ENCODE results near the gene IGF2R.
"Not testable (repeated sequence)": the region's sequence is repeated elsewhere in the genome, so short reads cannot be mapped to it uniquely, and the experiment has no call there.

IGF2R gene

DNA sequence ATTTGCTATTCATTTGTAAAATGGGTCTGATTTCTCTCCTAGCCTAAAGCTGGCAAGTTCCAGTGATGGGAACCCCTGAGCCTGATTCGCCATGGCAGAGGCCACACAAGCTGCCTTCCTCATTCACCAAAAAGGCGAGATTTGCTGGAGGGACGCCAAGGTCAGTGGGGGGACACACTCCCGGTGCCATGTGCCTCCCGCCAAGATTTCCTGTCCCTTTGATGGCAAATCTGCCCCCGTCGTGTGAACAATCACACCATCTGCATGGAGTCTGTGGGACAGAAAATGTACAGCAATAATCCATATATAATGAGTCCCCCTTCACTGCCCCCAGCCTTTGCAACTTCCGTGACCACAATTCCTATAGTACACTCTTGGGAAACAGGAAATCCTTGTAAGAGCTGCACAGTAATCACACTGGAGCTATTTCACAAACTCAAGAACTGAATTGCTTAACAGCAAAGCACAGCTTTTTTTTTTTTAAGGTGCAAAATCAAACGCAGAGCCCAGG is 15.7 kb upstream of the IGF2R start:
- DNase-seq (ENCODE audit: low read depth in 2 of 2): no peak

DNA sequence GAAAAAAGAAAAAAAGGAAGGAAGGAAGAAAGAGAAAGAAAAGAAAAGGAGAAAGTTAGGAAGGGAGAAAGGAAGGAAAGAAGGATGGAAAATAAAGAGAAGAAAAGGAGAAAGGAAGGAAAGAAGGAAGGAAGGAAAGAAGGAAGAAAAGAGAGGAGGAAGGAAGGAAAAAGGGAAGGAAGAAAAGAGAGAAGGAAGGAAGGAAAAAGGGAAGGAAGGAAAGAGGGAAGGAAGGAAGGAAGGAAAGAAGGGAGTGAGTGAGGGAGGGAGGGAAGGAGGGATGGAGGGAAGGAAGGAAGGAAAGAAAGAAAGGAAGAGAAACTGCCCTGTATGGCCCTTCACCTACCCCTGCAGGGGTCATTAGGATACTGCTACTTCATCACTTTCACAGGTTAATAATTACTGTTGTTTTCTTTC is 12.9 kb upstream of the IGF2R start:
- DNase-seq (ENCODE audit: low read depth in 2 of 2): no peak

DNA sequence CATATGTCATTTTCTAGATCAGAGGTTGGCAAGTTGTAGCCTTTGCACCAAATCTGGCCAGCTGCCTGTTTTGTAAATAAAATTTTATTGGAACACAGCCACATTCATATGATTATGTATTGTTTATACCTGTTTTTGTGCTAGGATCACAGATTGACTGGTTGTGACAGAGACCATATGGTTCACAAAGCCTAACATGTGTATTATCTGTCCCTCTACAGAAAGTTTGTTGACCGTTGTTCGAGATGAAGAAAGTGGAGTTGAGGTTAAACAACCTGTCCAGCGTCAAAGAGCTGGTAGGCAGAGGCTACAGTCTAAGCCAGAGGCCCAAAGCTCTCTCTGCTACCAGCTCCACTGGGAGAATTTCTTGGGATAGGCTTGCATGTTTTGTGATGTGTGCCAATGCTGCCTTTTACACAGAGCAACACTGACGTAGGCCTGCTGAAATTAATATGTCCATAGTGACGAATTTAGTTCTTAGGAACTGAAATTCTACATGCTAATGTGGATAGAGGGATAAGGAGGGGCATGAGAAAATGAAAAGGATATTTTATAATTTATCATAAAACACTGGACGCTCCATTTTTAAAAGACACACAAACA is 11.7 kb upstream of the IGF2R start:
- no peak for DNase-seq (ENCODE audit: low read depth in 2 of 2)

- no peak for DNase-seq (ENCODE audit: low read depth in 2 of 2)
These were observed 9.5 kb upstream of the IGF2R start for GRCh38 chr6:159959165-159959975.

- no peak for DNase-seq (ENCODE audit: low read depth in 2 of 2)
These were observed 8.9 kb upstream of the IGF2R start for GRCh38 chr6:159959976-159960384.

- no peak for DNase-seq (ENCODE audit: low read depth in 2 of 2)
These were observed 8.4 kb upstream of the IGF2R start for GRCh38 chr6:159960485-159960884.

- no peak for DNase-seq (ENCODE audit: low read depth in 2 of 2)
These were observed 7.4 kb upstream of the IGF2R start for GRCh38 chr6:159961528-159961927.

DNA sequence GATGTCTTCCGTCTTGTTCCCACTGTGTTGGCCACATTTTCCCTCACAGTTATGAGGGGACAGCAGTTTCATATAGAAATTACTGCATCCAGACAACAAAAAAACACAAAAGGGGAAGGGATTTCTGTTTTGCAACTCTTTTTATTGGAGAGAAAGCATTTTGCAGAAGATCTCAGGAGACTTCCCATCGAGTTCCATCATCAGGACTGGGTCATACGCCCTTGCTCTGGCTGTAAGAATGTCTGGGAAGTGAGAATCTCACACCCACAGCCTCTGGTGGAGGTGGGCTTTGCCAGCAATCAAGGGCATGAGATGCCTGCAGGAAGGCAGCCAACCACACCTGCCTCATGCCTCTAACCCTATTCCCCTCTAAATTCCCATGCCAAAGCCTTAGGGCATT is 5.8 kb upstream of the IGF2R start:
- no peak for DNase-seq (ENCODE audit: low read depth in 2 of 2)

DNA sequence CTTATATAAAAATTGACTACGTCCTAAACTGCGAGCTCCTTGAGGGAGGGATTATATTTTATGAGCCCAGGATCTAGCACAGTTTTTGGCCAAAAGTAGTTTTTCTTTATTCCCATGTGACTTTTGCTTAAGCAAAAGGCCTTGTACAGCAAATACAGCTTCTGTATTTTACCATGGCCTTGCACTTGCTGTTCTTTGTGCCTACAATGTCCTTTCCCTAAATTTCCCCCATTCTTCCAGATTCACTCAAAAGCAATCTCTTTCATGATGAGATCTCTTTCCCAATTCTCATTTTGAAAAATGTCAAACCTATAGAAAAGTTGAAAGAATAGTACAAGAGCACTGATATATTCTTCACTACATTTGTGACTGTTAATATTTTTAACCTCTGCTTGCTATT is 4.8 kb upstream of the IGF2R start:
- DNase-seq (ENCODE audit: low read depth in 2 of 2): no peak

DNA sequence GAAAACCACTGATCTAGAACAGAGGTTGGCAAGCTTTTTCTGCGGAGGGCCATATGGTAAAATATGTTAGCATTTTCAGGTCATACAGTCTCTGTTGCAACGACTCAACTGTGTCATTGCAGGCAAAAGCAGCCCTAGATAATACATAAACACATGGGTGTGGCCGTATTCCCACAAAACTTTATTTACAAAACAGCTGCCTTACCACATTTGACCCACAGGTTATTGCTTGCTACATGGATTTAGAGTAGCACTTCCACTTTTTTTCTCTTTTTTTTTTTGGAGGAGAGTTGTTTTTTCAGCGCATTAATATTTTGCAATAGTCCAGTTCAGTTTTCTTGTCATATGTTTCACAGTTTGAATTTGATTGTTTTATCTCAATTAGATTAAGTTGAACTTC is 2.5 kb upstream of the IGF2R start:
- DNase-seq (ENCODE audit: low read depth in 2 of 2): no peak

DNA sequence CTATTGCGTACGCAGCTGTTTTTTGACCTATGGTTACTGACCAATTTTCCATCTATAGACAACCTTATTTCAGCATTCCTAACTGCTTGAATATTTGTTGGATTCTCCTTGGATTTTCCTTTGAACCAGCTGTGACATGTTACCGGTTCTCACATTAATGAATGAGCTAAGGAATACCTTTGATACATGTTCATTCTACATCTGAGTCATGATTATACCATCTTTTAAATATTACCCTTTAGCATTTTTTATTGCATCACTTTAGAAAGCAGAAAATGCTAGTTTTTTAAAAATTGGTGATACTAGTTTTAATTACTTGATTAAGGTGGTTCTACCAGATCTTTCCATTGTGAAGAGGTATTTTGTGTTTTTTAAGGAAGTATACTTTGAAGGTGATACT is 1.9 kb upstream of the IGF2R start:
- no peak for DNase-seq (ENCODE audit: low read depth in 2 of 2)

GRCh38 chr6:159967621-159968020 is 1.3 kb upstream of the IGF2R start:
- not testable (repeated sequence) for DNase-seq (ENCODE audit: low read depth in 2 of 2)

DNA sequence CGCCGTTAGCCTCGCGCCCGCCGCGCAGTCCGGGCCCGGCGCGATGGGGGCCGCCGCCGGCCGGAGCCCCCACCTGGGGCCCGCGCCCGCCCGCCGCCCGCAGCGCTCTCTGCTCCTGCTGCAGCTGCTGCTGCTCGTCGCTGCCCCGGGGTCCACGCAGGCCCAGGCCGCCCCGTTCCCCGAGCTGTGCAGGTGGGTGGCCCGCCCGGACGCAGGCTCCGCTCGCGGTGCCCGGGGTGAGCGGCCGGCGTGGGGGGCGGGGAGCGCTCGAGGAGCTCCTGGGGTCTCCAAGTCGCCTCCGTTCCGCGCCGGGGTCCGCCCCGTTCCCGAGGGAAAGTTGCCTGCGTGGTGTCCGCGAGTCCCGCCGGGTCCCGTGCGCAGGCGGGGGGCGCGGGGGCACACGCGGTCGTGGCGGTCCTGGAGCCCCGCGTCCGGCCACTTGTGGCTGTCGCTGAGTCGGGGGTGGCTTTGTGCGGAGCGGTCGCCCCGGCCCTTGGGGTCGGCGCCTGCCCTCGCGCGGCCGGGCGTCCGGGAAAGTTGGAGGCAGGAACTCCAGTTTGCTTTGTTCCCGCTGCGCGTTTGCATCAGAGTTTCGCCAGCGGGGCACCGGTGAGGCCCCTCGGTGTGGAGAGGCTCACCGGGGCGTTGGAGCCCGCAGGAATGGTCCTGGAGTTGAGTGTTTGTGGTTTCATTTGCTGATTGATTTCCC is 476 bp downstream of the IGF2R start:
- DNase-seq (ENCODE audit: low read depth in 2 of 2): no peak

GRCh38 chr6:159969921-159970320 is 1.0 kb downstream of the IGF2R start:
- DNase-seq (ENCODE audit: low read depth in 2 of 2): no peak

DNA sequence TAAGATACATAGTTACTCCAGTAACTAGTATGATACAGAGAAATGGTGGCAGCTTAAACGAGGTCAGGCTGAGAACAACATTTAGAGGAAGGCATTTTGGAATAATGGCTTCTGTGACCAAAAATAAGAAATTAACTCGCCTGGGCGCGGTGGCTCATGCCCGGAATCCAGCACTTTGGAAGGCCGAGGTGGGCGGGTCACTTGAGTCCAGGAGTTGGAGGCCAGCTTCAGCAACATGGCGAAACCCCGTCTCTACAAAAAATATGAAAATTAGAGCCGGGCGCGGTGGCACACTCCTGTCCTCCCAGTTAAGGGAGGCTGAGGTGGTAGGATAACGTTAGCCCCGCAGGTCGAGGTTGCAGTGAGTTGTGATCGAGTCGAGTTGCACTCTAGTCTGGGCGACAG is 1.8 kb downstream of the IGF2R start:
- DNase-seq (ENCODE audit: low read depth in 2 of 2): no peak

- no peak for DNase-seq (ENCODE audit: low read depth in 2 of 2)
These were observed 2.7 kb downstream of the IGF2R start for GRCh38 chr6:159971341-159972178.

GRCh38 chr6:159972506-159973268 is 3.8 kb downstream of the IGF2R start:
- no peak for DNase-seq (ENCODE audit: low read depth in 2 of 2)

DNA sequence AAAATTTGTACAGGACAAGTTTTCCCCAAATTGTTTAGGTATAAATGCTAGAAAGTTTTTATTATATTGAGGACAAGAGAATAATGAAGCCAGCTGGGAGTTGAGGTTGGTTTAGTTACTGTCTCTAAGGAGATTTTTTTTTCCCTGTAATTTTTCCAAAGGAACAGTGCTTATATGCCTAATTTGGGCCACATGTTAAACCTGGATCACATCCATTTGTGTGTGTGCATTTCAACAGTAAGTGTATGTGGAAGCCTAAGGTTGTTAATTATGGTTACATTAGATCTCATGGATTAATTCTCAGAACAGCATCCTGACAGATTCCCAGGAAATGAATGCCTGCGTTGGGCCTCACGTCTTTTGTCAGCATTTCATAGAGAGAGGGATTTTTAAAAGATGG is 4.5 kb downstream of the IGF2R start:
- DNase-seq (ENCODE audit: low read depth in 2 of 2): no peak

DNA sequence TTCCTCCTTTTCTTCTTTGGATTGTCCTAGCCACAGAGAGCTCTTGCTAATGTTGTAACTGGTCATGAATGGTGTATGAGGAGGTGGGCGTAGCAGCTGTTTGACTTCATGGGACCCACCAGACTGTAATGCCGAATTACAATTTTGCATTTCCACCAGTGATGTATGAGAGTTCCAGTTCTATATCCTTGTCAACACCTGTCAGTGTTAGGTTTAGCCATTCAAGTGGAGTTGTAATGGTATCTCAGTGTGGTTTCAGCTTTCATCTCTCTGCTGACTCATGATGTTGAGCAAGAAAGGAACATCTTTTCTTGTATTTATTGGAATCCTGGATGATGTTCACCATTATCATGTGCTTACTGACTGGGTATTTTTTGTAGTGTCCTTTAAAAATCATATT is 5.1 kb downstream of the IGF2R start:
- DNase-seq (ENCODE audit: low read depth in 2 of 2): no peak

DNA sequence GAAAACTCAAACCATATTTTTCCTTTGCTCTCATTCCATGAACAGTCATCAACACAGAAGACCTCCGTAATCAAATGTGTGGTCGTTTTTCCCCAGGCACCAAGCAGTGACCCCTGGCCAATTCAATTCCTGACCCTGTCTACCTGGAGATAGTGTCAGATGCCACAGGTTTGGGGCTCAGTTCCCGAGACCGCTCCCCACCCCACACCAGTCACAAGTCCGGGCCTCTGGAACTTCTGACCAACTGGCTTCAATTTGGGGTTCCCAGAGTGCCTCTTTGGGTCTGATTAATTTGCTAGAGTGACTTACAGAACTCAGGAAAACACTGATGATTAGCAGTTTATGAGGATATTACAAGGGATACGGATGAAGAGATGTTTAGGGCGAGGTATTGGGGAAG is 6.0 kb downstream of the IGF2R start:
- DNase-seq (ENCODE audit: low read depth in 2 of 2): no peak

DNA sequence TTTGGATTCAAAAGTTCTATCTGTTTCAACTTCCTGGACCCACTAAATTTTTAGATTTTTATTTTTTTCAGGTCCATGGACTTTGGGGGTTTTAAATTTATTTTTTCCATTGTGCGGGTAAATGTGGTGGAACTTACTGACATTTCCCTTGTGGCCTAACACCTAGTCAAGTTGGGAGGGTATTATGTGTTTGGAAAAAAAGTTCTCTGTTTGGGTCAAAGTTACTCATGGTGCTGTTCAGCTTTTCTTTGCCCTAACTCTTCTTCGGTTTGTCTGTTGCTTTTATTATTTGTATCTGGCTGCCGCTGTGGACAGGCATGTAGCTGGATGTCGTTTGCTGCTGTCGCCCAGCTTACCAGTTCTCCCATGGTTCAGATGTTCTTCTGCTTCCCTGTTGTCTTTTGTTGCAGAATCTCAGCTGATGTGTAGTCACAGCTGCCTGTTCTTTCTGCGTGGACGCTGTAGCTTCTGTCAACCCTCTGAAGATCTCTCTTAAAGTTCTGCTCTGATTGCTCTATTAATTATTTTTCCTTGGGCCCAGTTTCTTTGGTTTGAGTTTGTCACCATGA is 7.9 kb downstream of the IGF2R start:
- DNase-seq (ENCODE audit: low read depth in 2 of 2): no peak

All from activated CD8-positive, alpha-beta memory T cell treated with anti-CD3 and anti-CD28 coated beads for 4 hours (primary cell).